IMR-90 (cell line): ENCODE measurements around the gene SLC22A14. TPM values are rescaled to one million over a fixed set of nuclear protein-coding genes. Genes with fewer than 3 reads are reported as not detected.

ENCODE experiments used
- ATAC-seq: fragments of 200-7000 bp; cut with Tn5 transposase; 2 replicates; pipeline ENCODE4 v1.9.1; 2020; ENCODE audit warnings: low read depth, mild to moderate bottlenecking, moderate library complexity
- BruUV-seq: library from RNA; stranded (reverse); fragments of 400-500 nt; replicated peaks from 2 replicates; lab custom pipeline; 2021; lab: Mats Ljungman, UMichigan
- CTCF ChIA-PET: fragments of 300-600 bp; formaldehyde crosslinking; extraction: SDS; loops from one replicate; lab custom pipeline; 2021; ENCODE audit warnings: antibody characterized with exemption; lab: Yijun Ruan, JAX
- POLR2A ChIA-PET: fragments of 300-600 bp; sonication (Branson Sonifier 250); formaldehyde crosslinking; loops from one replicate; lab custom pipeline; 2022; ENCODE audit warnings: antibody characterized with exemption; ENCODE audit not compliant: unreplicated experiment; lab: Charles Lee
- DNase-seq: peaks from one replicate; pipeline ENCODE4 v3.0.0; 2013
- H2AFZ ChIP-seq: replicated peaks from 2 replicates; pipeline ENCODE3; 2013; ENCODE audit warnings: low read length, mild to moderate bottlenecking; ENCODE audit not compliant: poor library complexity
- H2AK5ac ChIP-seq: 2 replicates; pipeline ENCODE4 v1.6.1; 2013; ENCODE audit warnings: low read depth, low read length, inconsistent platforms
- H2AK9ac ChIP-seq: replicated peaks from 2 replicates; pipeline ENCODE3; 2013; ENCODE audit warnings: mild to moderate bottlenecking, low read depth, low read length, moderate library complexity; ENCODE audit not compliant: poor library complexity
- H2BK120ac ChIP-seq: 2 replicates; pipeline ENCODE4 v1.6.1; 2013; ENCODE audit warnings: low read depth, low read length, inconsistent platforms
- H2BK15ac ChIP-seq: 3 replicates; pipeline ENCODE4 v1.6.1; 2013; ENCODE audit warnings: low read depth, low read length, inconsistent platforms
- H2BK20ac ChIP-seq: 2 replicates; pipeline ENCODE4 v1.6.1; 2013; ENCODE audit warnings: low read depth, mild to moderate bottlenecking, inconsistent platforms, low read length, moderate library complexity
- H2BK5ac ChIP-seq: 2 replicates; pipeline ENCODE4 v1.6.1; 2013; ENCODE audit warnings: mild to moderate bottlenecking, low read depth, low read length, inconsistent platforms; ENCODE audit not compliant: poor library complexity, severe bottlenecking
- H3K14ac ChIP-seq: replicated peaks from 2 replicates; pipeline ENCODE4 v1.6.1; 2013; ENCODE audit warnings: low read depth, low read length, inconsistent platforms
- H3K18ac ChIP-seq: 2 replicates; pipeline ENCODE4 v1.6.1; 2013; ENCODE audit warnings: low read depth, low read length, control low read depth
- H3K23ac ChIP-seq: 2 replicates; pipeline ENCODE4 v1.6.1; 2013; ENCODE audit warnings: low read depth, low read length, inconsistent platforms
- H3K27ac ChIP-seq: 2 replicates; pipeline ENCODE4 v1.5.1; 2013; ENCODE audit warnings: mild to moderate bottlenecking, control low read depth, low read length; ENCODE audit not compliant: insufficient read depth
- H3K27me3 ChIP-seq: 2 replicates; pipeline ENCODE4 v1.6.1; 2013; ENCODE audit warnings: low read length; ENCODE audit not compliant: control insufficient read depth, insufficient read depth
- H3K36me3 ChIP-seq: 2 replicates; pipeline ENCODE4 v1.6.1; 2013; ENCODE audit warnings: low read length, mixed read lengths; ENCODE audit not compliant: control insufficient read depth, insufficient read depth
- H3K4ac ChIP-seq: 2 replicates; pipeline ENCODE4 v1.6.1; 2013; ENCODE audit warnings: low read depth, low read length, inconsistent platforms
- H3K4me1 ChIP-seq: 2 replicates; pipeline ENCODE4 v1.6.1; 2013; ENCODE audit warnings: low read length, mixed read lengths; ENCODE audit not compliant: control insufficient read depth, insufficient read depth
- H3K4me2 ChIP-seq: 2 replicates; pipeline ENCODE4 v1.6.1; 2013; ENCODE audit warnings: low read depth, mild to moderate bottlenecking, control low read depth, low read length, moderate library complexity
- H3K4me3 ChIP-seq: 2 replicates; pipeline ENCODE4 v1.5.1; 2013; ENCODE audit warnings: low read depth, mild to moderate bottlenecking, control low read depth, low read length, moderate library complexity; ENCODE audit not compliant: insufficient read depth
- H3K56ac ChIP-seq: 2 replicates; pipeline ENCODE4 v1.6.1; 2013; ENCODE audit warnings: low read length, inconsistent platforms; ENCODE audit not compliant: insufficient read depth; ENCODE audit errors: extremely low read depth
- H3K79me1 ChIP-seq, 2 experiments: 2 replicates each; pipeline ENCODE4 v1.6.1; 2013; ENCODE audit warnings: low read length in 2 of 2, inconsistent platforms in 1 of 2, low read depth in 1 of 2
- H3K9ac ChIP-seq: 2 replicates; pipeline ENCODE4 v1.6.1; 2013; ENCODE audit warnings: low read depth, low read length, control low read depth
- H3K9me1 ChIP-seq: 2 replicates; pipeline ENCODE4 v1.6.1; 2013; ENCODE audit warnings: low read length, inconsistent platforms; ENCODE audit not compliant: insufficient read depth
- H3K9me3 ChIP-seq: 2 replicates; pipeline ENCODE4 v1.6.1; 2013; ENCODE audit warnings: low read length; ENCODE audit not compliant: control insufficient read depth, insufficient read depth
- H4K20me1 ChIP-seq: 2 replicates; pipeline ENCODE4 v1.6.1; 2013; ENCODE audit warnings: low read length, inconsistent platforms; ENCODE audit not compliant: insufficient read depth
- H4K5ac ChIP-seq: 2 replicates; pipeline ENCODE4 v1.6.1; 2013; ENCODE audit warnings: mild to moderate bottlenecking, low read depth, low read length, control low read depth
- H4K8ac ChIP-seq, 2 experiments: 2 replicates each; pipeline ENCODE4 v1.6.1; 2013; ENCODE audit warnings: low read depth in 2 of 2, low read length in 2 of 2, control low read depth in 1 of 2, inconsistent platforms in 1 of 2
- H4K91ac ChIP-seq: 2 replicates; pipeline ENCODE4 v1.6.1; 2013; ENCODE audit warnings: low read depth, low read length, inconsistent platforms; ENCODE audit not compliant: insufficient read depth
- CEBPB ChIP-seq: IDR thresholded peaks from 2 replicates; pipeline ENCODE4 v1.6.1; 2012; ENCODE audit warnings: low read depth, low read length, improper control_type of control experiment
- CHD1 ChIP-seq: IDR thresholded peaks from 2 replicates; pipeline ENCODE4 v1.6.1; 2012; ENCODE audit warnings: low read depth, low read length, improper control_type of control experiment
- MAFK ChIP-seq: IDR thresholded peaks from 2 replicates; pipeline ENCODE4 v1.6.1; 2012; ENCODE audit warnings: low read depth, low read length, improper control_type of control experiment
- POLR2A ChIP-seq: IDR thresholded peaks from 2 replicates; pipeline ENCODE4 v1.6.1; 2012; ENCODE audit warnings: mild to moderate bottlenecking, low read depth, low read length
- RCOR1 ChIP-seq: IDR thresholded peaks from 2 replicates; pipeline ENCODE4 v1.6.1; 2012; ENCODE audit warnings: mild to moderate bottlenecking, low read length, improper control_type of control experiment; ENCODE audit not compliant: insufficient replicate concordance
- SMC3 ChIP-seq: fragments of 150-350 bp; IDR thresholded peaks from 2 replicates; pipeline ENCODE4 v1.6.1; 2016; ENCODE audit warnings: low read depth, mild to moderate bottlenecking, antibody characterized with exemption, low read length, moderate library complexity
- dilution Hi-C: fragments of 300-500 bp; cut with HindIII; formaldehyde crosslinking; loops from one replicate; pipeline ENCODE4 v1.14.3; 2018; ENCODE audit warnings: low sequenced_read_pairs; ENCODE audit not compliant: unreplicated experiment
- in situ Hi-C: fragments of 300-500 bp; cut with MboI; formaldehyde crosslinking; loops from 3 replicates; pipeline ENCODE4 v1.14.3; 2019; ENCODE audit warnings: low sequenced_read_pairs, inconsistent platforms, mixed read lengths
- intact Hi-C: fragments of 100-400 bp; cut with micrococcal nuclease; formaldehyde crosslinking; loops from 2 replicates; pipeline ENCODE4 v1.10.0; 2022
- polyA plus RNA-seq, 3 experiments: library from polyadenylated mRNA; depleted of rRNA; stranded (reverse); fragments of >200 nt; gene quantifications; 2 replicates each; pipeline ENCODE4 v1.2.3, GENCODE V29; 2012; ENCODE audit warnings: low replicate concordance in 1 of 3
- total RNA-seq: library from RNA; depleted of rRNA; stranded (reverse); fragments of >200 nt; gene quantifications from 2 replicates; pipeline ENCODE4 v1.2.3, GENCODE V29; 2012

SLC22A14 gene
- total and polyA plus RNA-seq, 2 of the 4 experiments (the other 2 are of a cell fraction), result under 0.01 to 0.07 TPM

- CTCF ChIA-PET, result no interaction called here
- no peak overlapping the region for H3K23ac ChIP-seq
Observed at GRCh38 chr3:38235466-38235865, 46.6 kb upstream of the SLC22A14 start.

More at GRCh38 chr3:38235466-38235865, 46.6 kb upstream of the SLC22A14 start:
- dilution Hi-C loops, result no loop called here
- H3K9ac ChIP-seq, result no peak overlapping the region
- H3K36me3 ChIP-seq, result peaks cover 13% of the 10 kb centered on the region
- no peak overlapping the region for H2BK120ac ChIP-seq
- H2BK5ac ChIP-seq, result no peak overlapping the region
- no peak overlapping the region for H3K14ac ChIP-seq
- H2BK15ac ChIP-seq, result no peak overlapping the region
- no peak overlapping the region for H2AK9ac ChIP-seq
- H2AK5ac ChIP-seq, result no peak overlapping the region
- H3K4me2 ChIP-seq, result no peak overlapping the region
- POLR2A ChIA-PET, result no interaction called here
- TF ChIP-seq POLR2A (no peak), CEBPB (no peak), MAFK (no peak), CHD1 (no peak), RCOR1 (no peak), SMC3 (no peak)
- H3K18ac ChIP-seq, result no peak overlapping the region
- DNase-seq, result no peak
- no peak overlapping the region for H3K56ac ChIP-seq
- in situ Hi-C loops, result no loop called here
- H3K27ac ChIP-seq, result no peak overlapping the region
- ATAC-seq, result no peak
- peaks cover 24 to 44% of the 10 kb centered on the region in 2 experiments for H3K79me1 ChIP-seq
- H3K27me3 ChIP-seq, result no peaks in the 10 kb centered on the region
- no peak overlapping the region for H3K4ac ChIP-seq
- no peak overlapping the region for H4K8ac ChIP-seq
- no peaks in the 10 kb centered on the region for H3K9me3 ChIP-seq
- H4K91ac ChIP-seq, result no peak overlapping the region
- H4K20me1 ChIP-seq, result no peaks in the 10 kb centered on the region; the same call in 1 of the 2 replicates
- H3K4me3 ChIP-seq, result no peak overlapping the region
- H3K4me1 ChIP-seq, result no peaks in the 10 kb centered on the region
- no peak overlapping the region for H4K5ac ChIP-seq
- H3K9me1 ChIP-seq, result 0 out of 2 replicates have a peak, but pooled peaks cover 2% of the 10 kb centered on the region
- H2AFZ ChIP-seq, result no peak overlapping the region
- no peak overlapping the region for H2BK20ac ChIP-seq
- intact Hi-C loops, result no loop called here
- no TSS peak for BruUV-seq
